Ectodermal cell (in vitro differentiated cells): Measurements from ENCODE around the gene PHC1. TPM values are rescaled to one million over a fixed set of nuclear protein-coding genes. Genes with fewer than 3 reads are reported as not detected.
"Not testable (repeated sequence)": the region's sequence is repeated elsewhere in the genome, so short reads cannot be mapped to it uniquely, and the experiment has no call there.

ENCODE experiments used
- H3K27ac ChIP-seq: 2 replicates; pipeline ENCODE4 v1.7.0; 2013; ENCODE audit warnings: mild to moderate bottlenecking, low read depth, low read length; ENCODE audit not compliant: insufficient read depth, poor library complexity, severe bottlenecking
- H3K27me3 ChIP-seq: 2 replicates; pipeline ENCODE4 v1.7.0; 2013; ENCODE audit warnings: mild to moderate bottlenecking, low read length; ENCODE audit not compliant: insufficient read depth, control insufficient read depth, poor library complexity, severe bottlenecking
- H3K36me3 ChIP-seq: one replicate; pipeline ENCODE4 v1.7.0; 2013; ENCODE audit warnings: low read length; ENCODE audit not compliant: control insufficient read depth, insufficient read depth
- H3K4me1 ChIP-seq: one replicate; pipeline ENCODE4 v1.7.0; 2013; ENCODE audit warnings: low read length; ENCODE audit not compliant: control insufficient read depth, insufficient read depth
- H3K4me3 ChIP-seq: 2 replicates; pipeline ENCODE4 v1.7.0; 2013; ENCODE audit warnings: low read depth, low read length, control low read depth; ENCODE audit not compliant: insufficient read depth
- H3K9me3 ChIP-seq: 2 replicates; pipeline ENCODE4 v1.7.0; 2013; ENCODE audit warnings: mild to moderate bottlenecking, low read length, moderate library complexity; ENCODE audit not compliant: control insufficient read depth
- WGBS, 2 experiments: methylation state at CpG; one replicate each; pipeline ENCODE4 v1.1.7; 2013; ENCODE audit warnings: missing lambda C conversion rate in 2 of 2; 5-methylcytosine and 5-hydroxymethylcytosine counted together
- polyA plus RNA-seq, 4 experiments: library from polyadenylated mRNA; stranded (reverse); fragments of 50-300 nt; gene quantifications; one replicate each; pipeline ENCODE4 v1.2.3, GENCODE V29; 2013

Gene PHC1
- 103 TPM for polyA plus RNA-seq (2013, experiment 1 of 4)
- 115 TPM for polyA plus RNA-seq (2013, experiment 2 of 4)
- polyA plus RNA-seq (2013, experiment 3 of 4): 80.0 TPM
- polyA plus RNA-seq (2013, experiment 4 of 4): 99.3 TPM

GRCh38 chr12:8914033-8914715, at the start of gene PHC1:
PHC1 (plus strand) TSS chr12:8914509; CDS start chr12:8917678, 3,169 bp downstream.
- Histone ChIP-seq H3K4me1 (peaks cover 21% of the 10 kb centered on the region), H3K4me3 (peak within 1 kb of the TSS; percentile 56), H3K27ac (peak within 1 kb of the TSS; percentile 93)
- not testable (repeated sequence) for H3K9me3 ChIP-seq, H3K36me3 ChIP-seq, H3K27me3 ChIP-seq
- 0 to 2% methylated on average over 25 to 29 of the region's 57 CpGs for WGBS, 2 experiments

- 86 to 100% methylated on average over 1 of the region's 2 CpGs for WGBS, 2 experiments
- Histone ChIP-seq H3K9me3 (no peaks in the 10 kb centered on the region), H3K36me3 (no peaks in the 10 kb centered on the region), H3K27ac (no peak overlapping the region), H3K27me3 (no peaks in the 10 kb centered on the region), H3K4me3 (no peak overlapping the region), H3K4me1 (no peaks in the 10 kb centered on the region)
Measured at GRCh38 chr12:8866429-8866828, 47.9 kb upstream of the PHC1 start.

GRCh38 chr12:8867009-8867408, 47.3 kb upstream of the PHC1 start:
- Histone ChIP-seq H3K36me3 (no peaks in the 10 kb centered on the region), H3K4me1 (no peaks in the 10 kb centered on the region), H3K9me3 (no peaks in the 10 kb centered on the region), H3K27ac (no peak overlapping the region), H3K4me3 (no peak overlapping the region), H3K27me3 (no peaks in the 10 kb centered on the region)

GRCh38 chr12:8867786-8868185, 46.5 kb upstream of the PHC1 start:
- H3K27me3 ChIP-seq: no peaks in the 10 kb centered on the region
- H3K36me3 ChIP-seq: no peaks in the 10 kb centered on the region
- no peaks in the 10 kb centered on the region for H3K4me1 ChIP-seq
- no peak overlapping the region for H3K27ac ChIP-seq
- WGBS, 2 experiments: 92 to 95% methylated on average over 6 of the region's 6 CpGs
- no peak overlapping the region for H3K4me3 ChIP-seq
- no peaks in the 10 kb centered on the region for H3K9me3 ChIP-seq

GRCh38 chr12:8870586-8870985, 43.7 kb upstream of the PHC1 start:
- no peaks in the 10 kb centered on the region for H3K36me3 ChIP-seq
- H3K27me3 ChIP-seq: no peaks in the 10 kb centered on the region
- no peak overlapping the region for H3K27ac ChIP-seq
- H3K4me3 ChIP-seq: no peak overlapping the region
- 90 to 95% methylated on average over 1 of the region's 1 CpG for WGBS, 2 experiments
- H3K4me1 ChIP-seq: no peaks in the 10 kb centered on the region
- no peaks in the 10 kb centered on the region for H3K9me3 ChIP-seq

- Histone ChIP-seq H3K27me3 (no peaks in the 10 kb centered on the region), H3K4me3 (no peak overlapping the region), H3K27ac (no peak overlapping the region), H3K36me3 (no peaks in the 10 kb centered on the region), H3K4me1 (no peaks in the 10 kb centered on the region), H3K9me3 (no peaks in the 10 kb centered on the region)
Measured at GRCh38 chr12:8871068-8871467, 43.2 kb upstream of the PHC1 start.

GRCh38 chr12:8876887-8877286, 37.4 kb upstream of the PHC1 start:
- H3K27ac ChIP-seq: no peak overlapping the region
- no peak overlapping the region for H3K4me3 ChIP-seq
- 67 to 78% methylated on average over 3 to 4 of the region's 4 CpGs for WGBS, 2 experiments
- no peaks in the 10 kb centered on the region for H3K9me3 ChIP-seq
- no peaks in the 10 kb centered on the region for H3K4me1 ChIP-seq
- no peaks in the 10 kb centered on the region for H3K27me3 ChIP-seq
- no peaks in the 10 kb centered on the region for H3K36me3 ChIP-seq

- Histone ChIP-seq H3K9me3 (no peaks in the 10 kb centered on the region), H3K36me3 (no peaks in the 10 kb centered on the region), H3K4me1 (no peaks in the 10 kb centered on the region), H3K4me3 (no peak overlapping the region), H3K27ac (no peak overlapping the region), H3K27me3 (no peaks in the 10 kb centered on the region)
- WGBS, 2 experiments: 82 to 93% methylated on average over 5 of the region's 6 CpGs
Measured at GRCh38 chr12:8886502-8887284, 27.6 kb upstream of the PHC1 start.

- Histone ChIP-seq H3K9me3 (no peaks in the 10 kb centered on the region), H3K4me3 (no peak overlapping the region), H3K36me3 (no peaks in the 10 kb centered on the region), H3K27me3 (no peaks in the 10 kb centered on the region), H3K4me1 (no peaks in the 10 kb centered on the region), H3K27ac (no peak overlapping the region)
- WGBS, 2 experiments: 94 to 96% methylated on average over 4 of the region's 4 CpGs
Measured at GRCh38 chr12:8887285-8887715, 27.0 kb upstream of the PHC1 start.

GRCh38 chr12:8890313-8891085, 23.8 kb upstream of the PHC1 start:
- no peaks in the 10 kb centered on the region for H3K27me3 ChIP-seq
- 34 to 39% methylated on average over 12 to 13 of the region's 14 CpGs for WGBS, 2 experiments
- H3K4me3 ChIP-seq: no peak overlapping the region
- H3K36me3 ChIP-seq: no peaks in the 10 kb centered on the region
- H3K4me1 ChIP-seq: no peaks in the 10 kb centered on the region
- H3K27ac ChIP-seq: no peak overlapping the region
- H3K9me3 ChIP-seq: no peaks in the 10 kb centered on the region
